HG02970 (cell line): Measurements from ENCODE around the gene CNTN1.

ENCODE experiments used
- ATAC-seq: cut with Tn5 transposase; IDR thresholded peaks from one replicate; pipeline ENCODE4 v1.9.1; 2021; ENCODE audit warnings: mild to moderate bottlenecking, moderate library complexity, moderate number of reproducible peaks; ENCODE audit not compliant: unreplicated experiment, low FRiP score

Gene CNTN1

GRCh38 chr12:41089438-41089837 is 397.2 kb downstream of the CNTN1 start:
- no peak for ATAC-seq

GRCh38 chr12:41092115-41092514 is 399.9 kb downstream of the CNTN1 start:
- no peak for ATAC-seq

GRCh38 chr12:41096797-41097196 is 404.6 kb downstream of the CNTN1 start:
- ATAC-seq, result no peak

- no peak for ATAC-seq
Measured at GRCh38 chr12:41100572-41100971, 408.3 kb downstream of the CNTN1 start.

- ATAC-seq, result no peak
Measured at GRCh38 chr12:41101806-41102205, 409.6 kb downstream of the CNTN1 start.

GRCh38 chr12:41103614-41104013 is 411.4 kb downstream of the CNTN1 start:
- ATAC-seq, result no peak

GRCh38 chr12:41106315-41106714 is 414.1 kb downstream of the CNTN1 start:
- ATAC-seq, result no peak

GRCh38 chr12:41108032-41108431 is 415.8 kb downstream of the CNTN1 start:
- no peak for ATAC-seq

- ATAC-seq, result no peak
Measured at GRCh38 chr12:41112903-41113302, 420.7 kb downstream of the CNTN1 start.

GRCh38 chr12:41120211-41120610 is 428.0 kb downstream of the CNTN1 start:
- ATAC-seq, result no peak

- ATAC-seq, result no peak
Measured at GRCh38 chr12:41121374-41121773, 429.1 kb downstream of the CNTN1 start.
